ENCODE results near the gene ULK3.

Gene ULK3

DNA sequence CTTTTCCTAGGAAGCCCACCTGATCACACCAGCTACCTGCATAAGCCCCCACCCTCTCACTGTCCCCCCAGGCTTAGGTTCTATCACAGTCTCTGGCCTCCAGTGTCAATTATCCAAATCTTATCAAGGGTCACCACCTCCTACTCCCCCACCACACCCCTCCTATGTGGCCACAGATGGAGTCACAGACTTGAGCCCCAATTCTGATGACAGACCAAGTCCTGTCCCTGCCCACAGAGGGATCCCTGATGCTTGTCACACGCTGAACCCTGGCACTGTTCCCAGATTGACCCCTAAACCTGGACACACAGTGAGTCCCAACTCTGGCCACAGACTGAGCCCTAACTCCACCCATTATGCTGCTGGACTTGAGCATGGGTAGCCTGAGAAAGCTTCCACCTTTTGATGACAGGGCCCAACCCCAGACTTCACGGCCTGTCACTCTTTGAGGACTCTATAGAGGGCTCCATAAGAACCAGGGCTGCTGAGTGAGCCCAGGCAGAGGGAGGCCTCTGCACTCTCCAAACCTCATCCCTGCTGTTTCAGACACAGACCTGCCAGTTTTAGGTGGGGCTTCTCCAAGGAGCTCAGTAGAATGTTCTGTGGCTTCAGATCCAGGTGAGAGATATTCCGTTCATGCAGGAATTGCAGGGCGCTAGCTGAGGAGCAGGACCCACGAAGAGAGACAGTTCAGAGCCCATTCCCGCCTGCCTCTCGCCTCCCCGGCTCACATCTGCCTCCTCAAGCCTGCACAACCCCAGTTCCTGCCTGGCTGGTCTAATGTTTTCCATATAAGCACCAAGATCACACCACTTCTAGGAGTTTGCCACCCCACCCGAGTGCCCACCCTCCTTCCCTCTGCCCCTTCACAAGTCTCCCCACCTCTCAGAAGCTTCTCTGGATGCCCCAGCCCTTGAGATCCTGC is 1.8 kb downstream of the ULK3 start:
- no peak overlapping the region for H3K9ac ChIP-seq (ENCODE audit: low read length in 2 of 2)
- H3K9me3 ChIP-seq (ENCODE audit: control insufficient read depth in 2 of 2, low read length in 2 of 2), result no peaks in the 10 kb centered on the region
- H3K27me3 ChIP-seq (ENCODE audit: control insufficient read depth in 1 of 2, insufficient read depth in 2 of 2, low read length in 2 of 2), result no peaks in the 10 kb centered on the region
- peaks cover 0 to 10% of the 10 kb centered on the region in 2 donors for H3K36me3 ChIP-seq (ENCODE audit: control insufficient read depth in 2 of 2, insufficient read depth in 2 of 2, low read length in 2 of 2)
- H3K4me1 ChIP-seq (ENCODE audit: control insufficient read depth, insufficient read depth, low read length), result peaks cover 25% of the 10 kb centered on the region
- no peak overlapping the region for H3K27ac ChIP-seq (ENCODE audit: low read length)
- H3K4me3 ChIP-seq (ENCODE audit: low read length in 2 of 2), result peak overlapping the region in 1 of 2 donors; percentile 3

DNA sequence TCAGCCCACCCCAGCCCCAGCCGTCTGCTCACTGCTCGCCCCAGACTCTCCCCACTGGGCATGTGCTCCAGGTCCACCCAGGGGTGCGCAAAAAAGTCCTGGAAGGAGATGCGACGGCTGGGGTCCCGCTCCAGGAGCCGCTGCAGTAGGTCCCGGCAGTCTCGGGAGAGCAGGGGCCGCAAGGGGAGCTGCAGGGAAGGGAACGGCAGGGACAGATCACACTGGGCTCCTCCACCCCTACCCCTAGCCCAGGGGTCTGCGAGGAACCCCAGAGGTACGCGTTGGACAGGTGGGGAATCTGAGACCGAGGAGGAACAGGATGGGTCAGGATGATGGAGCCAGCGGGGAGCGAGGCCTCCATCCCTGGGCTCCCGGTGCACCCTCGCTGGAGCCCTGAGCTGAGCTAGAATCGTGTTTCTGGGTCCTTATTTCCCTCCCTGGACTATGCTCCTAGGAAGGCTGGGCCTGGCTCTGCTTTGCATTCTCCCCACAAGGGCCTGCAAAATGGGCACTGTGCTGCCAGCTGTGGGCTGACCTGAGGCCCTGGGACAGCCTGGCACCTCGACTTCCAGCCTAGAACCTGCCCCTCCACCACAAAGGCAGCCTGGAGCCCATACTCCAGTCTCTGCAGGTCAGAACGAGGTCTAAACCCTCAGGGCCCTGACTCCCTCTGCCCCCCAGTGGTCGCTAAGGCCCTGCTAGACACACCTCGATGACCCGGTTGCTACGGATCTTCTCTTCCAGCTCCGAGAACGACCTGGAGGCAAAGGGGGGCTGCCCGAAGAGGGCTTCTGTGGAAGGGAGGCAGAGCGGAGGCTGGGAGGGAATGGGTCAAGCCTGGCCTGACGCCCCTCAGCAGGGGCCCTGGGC is 3.2 kb downstream of the ULK3 start:
- no peak overlapping the region for H3K9ac ChIP-seq (ENCODE audit: low read length in 2 of 2)
- H3K9me3 ChIP-seq (ENCODE audit: control insufficient read depth in 2 of 2, low read length in 2 of 2), result no peaks in the 10 kb centered on the region
- peaks cover 22% of the 10 kb centered on the region for H3K4me1 ChIP-seq (ENCODE audit: control insufficient read depth, insufficient read depth, low read length)
- peaks cover 0 to 4% of the 10 kb centered on the region in 2 donors for H3K36me3 ChIP-seq (ENCODE audit: control insufficient read depth in 2 of 2, insufficient read depth in 2 of 2, low read length in 2 of 2)
- no peaks in the 10 kb centered on the region for H3K27me3 ChIP-seq (ENCODE audit: control insufficient read depth in 1 of 2, insufficient read depth in 2 of 2, low read length in 2 of 2)
- no peak overlapping the region for H3K27ac ChIP-seq (ENCODE audit: low read length)
- H3K4me3 ChIP-seq (ENCODE audit: low read length in 2 of 2), result no peak overlapping the region

DNA sequence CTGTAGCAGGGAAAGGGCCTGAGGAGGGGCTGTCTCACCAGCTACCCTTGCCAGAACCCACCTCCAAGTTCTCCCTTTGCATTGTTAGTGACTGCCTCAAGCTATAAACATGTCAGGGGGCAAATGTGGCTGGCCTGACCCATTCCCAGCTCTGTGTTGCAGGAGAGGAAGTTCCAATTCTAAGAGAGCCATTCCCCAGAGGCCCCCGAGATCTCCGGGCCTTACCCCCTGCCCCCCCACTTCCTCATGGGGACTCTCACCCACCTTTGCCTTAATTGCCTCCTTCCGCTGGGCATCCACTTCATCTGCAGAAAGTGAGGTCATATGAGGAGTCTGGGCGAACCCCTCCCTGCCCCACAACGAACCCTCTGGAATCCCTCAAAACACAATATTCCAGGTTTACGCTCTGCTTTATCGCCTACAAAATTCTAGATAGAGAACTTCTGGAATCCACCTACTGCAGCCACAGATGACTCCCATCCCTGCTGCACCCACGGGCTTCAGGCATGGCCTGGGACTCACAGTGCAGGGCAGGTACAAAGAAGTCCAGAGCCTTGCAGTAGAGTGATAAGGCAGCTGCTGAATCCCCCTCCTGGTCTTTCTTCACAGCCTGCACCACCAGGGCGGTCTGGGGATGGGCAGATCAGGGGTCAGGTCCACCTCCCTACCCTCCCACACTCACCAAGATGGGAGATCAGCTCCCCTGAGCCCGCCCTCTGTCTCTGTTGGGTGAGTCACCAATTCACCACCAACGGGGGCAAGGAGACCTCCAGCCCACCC is 4.0 kb downstream of the ULK3 start:
- no peaks in the 10 kb centered on the region for H3K27me3 ChIP-seq (ENCODE audit: control insufficient read depth in 1 of 2, insufficient read depth in 2 of 2, low read length in 2 of 2)
- H3K9ac ChIP-seq (ENCODE audit: low read length in 2 of 2), result no peak overlapping the region
- H3K36me3 ChIP-seq (ENCODE audit: control insufficient read depth in 2 of 2, insufficient read depth in 2 of 2, low read length in 2 of 2), result peaks cover 0 to 4% of the 10 kb centered on the region in 2 donors
- H3K4me1 ChIP-seq (ENCODE audit: control insufficient read depth, insufficient read depth, low read length), result peaks cover 15% of the 10 kb centered on the region
- no peaks in the 10 kb centered on the region for H3K9me3 ChIP-seq (ENCODE audit: control insufficient read depth in 2 of 2, low read length in 2 of 2)
- no peak overlapping the region for H3K4me3 ChIP-seq (ENCODE audit: low read length in 2 of 2)
- no peak overlapping the region for H3K27ac ChIP-seq (ENCODE audit: low read length)

DNA sequence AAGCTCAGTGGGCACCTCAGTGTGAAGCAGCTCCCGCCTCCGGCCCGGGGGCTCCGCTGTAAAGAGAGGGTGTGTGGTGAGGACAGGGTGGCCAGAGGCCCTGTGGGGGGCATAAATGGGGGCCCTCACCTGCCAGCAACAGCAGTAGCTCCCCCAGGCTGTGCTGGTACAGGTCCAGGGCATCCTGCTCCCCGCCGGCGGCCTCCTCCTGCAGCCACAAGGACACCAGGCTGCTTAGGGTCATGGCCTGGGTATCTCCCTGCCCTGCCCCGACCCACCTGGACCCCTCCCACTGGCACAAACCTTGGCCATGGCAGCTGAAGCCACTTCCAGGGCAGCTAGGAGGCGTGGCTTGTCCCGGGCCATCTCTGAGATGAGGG is 4.8 kb downstream of the ULK3 start:
- H3K27me3 ChIP-seq (ENCODE audit: control insufficient read depth in 1 of 2, insufficient read depth in 2 of 2, low read length in 2 of 2), result no peaks in the 10 kb centered on the region
- peaks cover 0 to 4% of the 10 kb centered on the region in 2 donors for H3K36me3 ChIP-seq (ENCODE audit: control insufficient read depth in 2 of 2, insufficient read depth in 2 of 2, low read length in 2 of 2)
- peaks cover 11% of the 10 kb centered on the region for H3K4me1 ChIP-seq (ENCODE audit: control insufficient read depth, insufficient read depth, low read length)
- H3K27ac ChIP-seq (ENCODE audit: low read length), result no peak overlapping the region
- H3K4me3 ChIP-seq (ENCODE audit: low read length in 2 of 2), result no peak overlapping the region
- H3K9ac ChIP-seq (ENCODE audit: low read length in 2 of 2), result no peak overlapping the region
- no peaks in the 10 kb centered on the region for H3K9me3 ChIP-seq (ENCODE audit: control insufficient read depth in 2 of 2, low read length in 2 of 2)

DNA sequence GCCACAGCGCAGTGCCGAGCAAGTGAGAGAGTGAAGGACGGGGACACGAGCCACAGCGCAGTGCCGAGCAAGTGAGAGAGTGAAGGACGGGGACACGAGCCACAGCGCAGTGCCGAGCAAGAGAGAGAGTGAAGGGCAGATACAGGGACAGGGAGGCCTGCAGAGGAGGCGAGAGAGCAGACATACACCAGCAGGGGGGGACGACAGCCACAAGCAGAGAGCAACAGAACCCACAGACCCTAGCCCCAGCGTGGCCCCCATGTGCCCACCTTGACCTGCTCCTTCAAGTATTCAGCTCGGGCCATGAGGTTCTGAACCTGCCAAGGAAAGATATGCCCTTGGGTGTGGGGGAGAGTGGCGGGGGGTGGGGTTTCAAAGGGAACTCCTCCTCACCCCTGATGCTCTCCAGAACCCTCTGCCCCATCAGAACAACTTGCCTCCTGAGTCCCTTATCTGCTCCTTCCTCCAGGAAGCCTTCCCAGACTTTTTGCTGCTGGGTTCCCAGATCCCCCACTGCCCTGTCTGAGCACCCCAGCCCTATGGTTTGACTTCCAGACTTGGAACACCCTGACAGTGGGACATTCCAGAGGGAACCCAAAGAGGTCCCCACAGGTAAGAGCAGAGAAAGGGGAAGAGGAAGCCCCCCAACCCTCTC is 5.3 kb downstream of the ULK3 start:
- peaks cover 11% of the 10 kb centered on the region for H3K4me1 ChIP-seq (ENCODE audit: control insufficient read depth, insufficient read depth, low read length)
- no peak overlapping the region for H3K9ac ChIP-seq (ENCODE audit: low read length in 2 of 2)
- no peak overlapping the region for H3K27ac ChIP-seq (ENCODE audit: low read length)
- peaks cover 0 to 4% of the 10 kb centered on the region in 2 donors for H3K36me3 ChIP-seq (ENCODE audit: control insufficient read depth in 2 of 2, insufficient read depth in 2 of 2, low read length in 2 of 2)
- no peak overlapping the region for H3K4me3 ChIP-seq (ENCODE audit: low read length in 2 of 2)
- no peaks in the 10 kb centered on the region for H3K27me3 ChIP-seq (ENCODE audit: control insufficient read depth in 1 of 2, insufficient read depth in 2 of 2, low read length in 2 of 2)
- H3K9me3 ChIP-seq (ENCODE audit: control insufficient read depth in 2 of 2, low read length in 2 of 2), result no peaks in the 10 kb centered on the region

DNA sequence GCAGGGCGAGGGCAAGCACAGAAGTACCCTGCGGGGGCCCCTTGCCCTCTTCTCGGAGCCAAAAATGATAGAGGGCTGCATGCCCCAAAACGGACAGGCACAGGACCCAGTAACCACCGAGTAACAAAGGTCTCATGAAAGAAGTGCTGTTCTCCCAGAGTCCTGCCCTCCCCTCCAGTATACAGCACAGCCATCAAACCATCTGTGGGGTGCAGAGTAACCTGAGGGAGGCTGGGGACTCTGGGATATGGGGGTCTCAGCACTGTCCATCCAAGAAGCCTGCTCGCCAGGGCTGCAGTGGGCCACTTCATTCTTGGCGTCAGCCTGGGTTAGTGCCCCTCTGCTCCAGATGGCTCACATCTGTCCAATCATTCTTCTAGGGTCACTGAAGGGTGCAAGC is 6.1 kb downstream of the ULK3 start:
- H3K27me3 ChIP-seq (ENCODE audit: control insufficient read depth in 1 of 2, insufficient read depth in 2 of 2, low read length in 2 of 2), result no peaks in the 10 kb centered on the region
- H3K4me1 ChIP-seq (ENCODE audit: control insufficient read depth, insufficient read depth, low read length), result peaks cover 7% of the 10 kb centered on the region
- no peak overlapping the region for H3K9ac ChIP-seq (ENCODE audit: low read length in 2 of 2)
- H3K36me3 ChIP-seq (ENCODE audit: control insufficient read depth in 2 of 2, insufficient read depth in 2 of 2, low read length in 2 of 2), result peaks cover 0 to 4% of the 10 kb centered on the region in 2 donors
- H3K9me3 ChIP-seq (ENCODE audit: control insufficient read depth in 2 of 2, low read length in 2 of 2), result no peaks in the 10 kb centered on the region
- no peak overlapping the region for H3K4me3 ChIP-seq (ENCODE audit: low read length in 2 of 2)
- H3K27ac ChIP-seq (ENCODE audit: low read length), result no peak overlapping the region

DNA sequence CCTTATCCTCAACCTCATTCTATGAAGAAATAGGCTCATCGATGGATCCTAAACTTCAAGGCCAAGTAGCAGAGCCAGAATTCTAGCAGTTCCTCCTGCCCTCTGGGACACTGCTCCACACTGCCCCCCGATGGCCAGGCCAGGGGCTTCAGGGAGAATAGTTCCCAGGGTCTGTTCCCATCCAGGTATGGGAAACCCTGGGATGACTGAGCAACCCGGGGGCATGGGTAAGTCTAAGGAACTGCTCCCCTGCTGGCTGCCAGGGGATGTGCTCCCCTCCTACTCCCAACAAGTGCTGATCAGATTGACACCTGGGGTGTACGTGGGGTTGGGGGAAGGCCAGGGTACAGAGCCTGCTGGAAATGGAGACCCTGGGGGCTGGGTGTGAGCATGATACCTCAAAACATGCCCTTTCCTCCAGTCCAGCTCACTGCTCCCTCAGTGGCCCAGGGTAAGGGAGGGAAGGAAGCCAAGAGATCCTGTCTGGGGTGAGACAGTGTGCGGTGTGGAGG is 7.6 kb downstream of the ULK3 start:
- H3K27me3 ChIP-seq (ENCODE audit: control insufficient read depth in 1 of 2, insufficient read depth in 2 of 2, low read length in 2 of 2), result no peaks in the 10 kb centered on the region
- peaks cover 9% of the 10 kb centered on the region for H3K4me1 ChIP-seq (ENCODE audit: control insufficient read depth, insufficient read depth, low read length)
- no peak overlapping the region for H3K27ac ChIP-seq (ENCODE audit: low read length)
- no peak overlapping the region for H3K4me3 ChIP-seq (ENCODE audit: low read length in 2 of 2)
- H3K9me3 ChIP-seq (ENCODE audit: control insufficient read depth in 2 of 2, low read length in 2 of 2), result no peaks in the 10 kb centered on the region
- peaks cover 0 to 4% of the 10 kb centered on the region in 2 donors for H3K36me3 ChIP-seq (ENCODE audit: control insufficient read depth in 2 of 2, insufficient read depth in 2 of 2, low read length in 2 of 2)
- no peak overlapping the region for H3K9ac ChIP-seq (ENCODE audit: low read length in 2 of 2)

DNA sequence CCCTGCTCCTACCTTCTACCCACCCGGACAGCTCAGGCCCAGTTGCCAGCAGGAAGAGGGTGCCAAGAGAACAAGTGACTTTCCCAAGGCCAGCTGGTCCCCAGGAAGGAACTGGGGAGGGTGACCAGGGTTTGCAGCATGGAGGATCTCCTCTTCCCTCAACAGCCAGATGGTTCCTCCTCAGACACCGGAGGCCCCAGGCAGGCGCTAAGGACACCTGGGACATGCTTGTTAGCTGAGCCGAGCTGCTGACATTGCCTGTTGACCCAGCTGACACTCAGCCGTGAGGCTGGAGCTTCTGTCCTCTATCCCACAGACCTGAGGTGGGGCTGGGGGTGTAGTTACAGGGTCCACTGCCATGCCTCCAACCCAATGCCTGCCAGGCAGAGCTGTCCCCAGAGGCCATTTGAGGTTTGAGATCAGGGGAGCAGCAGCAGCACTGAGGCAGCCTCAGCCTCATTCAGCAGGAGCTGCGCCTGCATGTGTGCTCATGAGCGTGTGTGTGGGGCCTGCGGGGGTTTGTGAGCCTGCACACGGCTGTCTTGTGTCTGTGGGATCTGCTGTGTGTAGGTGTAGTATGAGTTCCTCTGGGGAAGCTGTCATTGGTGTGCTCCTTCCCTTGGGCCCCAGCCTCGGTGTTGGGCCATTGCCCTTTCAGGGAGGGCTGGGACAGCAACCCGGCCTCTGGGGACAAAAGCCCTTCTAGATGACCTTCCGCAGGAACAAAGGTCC is 9.4 kb downstream of the ULK3 start:
- Histone ChIP-seq H3K36me3 (ENCODE audit: control insufficient read depth in 2 of 2, insufficient read depth in 2 of 2, low read length in 2 of 2) (peaks cover 0 to 2% of the 10 kb centered on the region in 2 donors), H3K27ac (ENCODE audit: low read length) (no peak overlapping the region), H3K4me1 (ENCODE audit: control insufficient read depth, insufficient read depth, low read length) (peaks cover 9% of the 10 kb centered on the region), H3K9me3 (ENCODE audit: control insufficient read depth in 2 of 2, low read length in 2 of 2) (no peaks in the 10 kb centered on the region), H3K27me3 (ENCODE audit: control insufficient read depth in 1 of 2, insufficient read depth in 2 of 2, low read length in 2 of 2) (no peaks in the 10 kb centered on the region), H3K4me3 (ENCODE audit: low read length in 2 of 2) (no peak overlapping the region), H3K9ac (ENCODE audit: low read length in 2 of 2) (peak overlapping the region in 1 of 2 donors; percentile 21)

DNA sequence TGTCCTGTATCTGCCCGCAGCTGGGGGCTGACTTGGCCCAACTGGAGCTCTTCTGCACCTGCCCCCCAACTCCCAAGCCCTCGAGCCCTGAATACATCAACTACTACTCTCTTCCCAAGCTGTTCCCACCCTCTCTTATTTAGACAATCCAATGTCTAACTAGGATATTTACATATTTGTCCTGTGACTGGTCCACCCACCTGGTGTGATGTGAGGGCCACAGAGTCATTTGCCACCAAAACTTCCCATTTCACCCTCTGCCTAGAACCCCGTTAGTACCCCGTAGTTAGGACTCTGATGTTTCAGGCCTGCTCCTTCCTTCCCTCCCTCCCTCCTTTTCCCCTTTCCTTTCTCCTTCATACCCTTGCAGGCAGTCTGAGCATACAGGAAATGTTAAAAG is 10.1 kb downstream of the ULK3 start:
- Histone ChIP-seq H3K4me3 (ENCODE audit: low read length in 2 of 2) (no peak overlapping the region), H3K9ac (ENCODE audit: low read length in 2 of 2) (no peak overlapping the region), H3K9me3 (ENCODE audit: control insufficient read depth in 2 of 2, low read length in 2 of 2) (no peaks in the 10 kb centered on the region), H3K4me1 (ENCODE audit: control insufficient read depth, insufficient read depth, low read length) (peaks cover 9% of the 10 kb centered on the region), H3K27me3 (ENCODE audit: control insufficient read depth in 1 of 2, insufficient read depth in 2 of 2, low read length in 2 of 2) (peaks cover 5 to 6% of the 10 kb centered on the region in 2 donors), H3K27ac (ENCODE audit: low read length) (no peak overlapping the region), H3K36me3 (ENCODE audit: control insufficient read depth in 2 of 2, insufficient read depth in 2 of 2, low read length in 2 of 2) (peaks cover 0 to 2% of the 10 kb centered on the region in 2 donors)
